ENCODE data around the gene IER5L.

- TF ChIP-seq ZNF830 (tag by site-specific recombination; IDR thresholded peaks at IDR 0.05; ENCODE audit: low read depth): no peak
- TF ChIP-seq, protein P1, sequence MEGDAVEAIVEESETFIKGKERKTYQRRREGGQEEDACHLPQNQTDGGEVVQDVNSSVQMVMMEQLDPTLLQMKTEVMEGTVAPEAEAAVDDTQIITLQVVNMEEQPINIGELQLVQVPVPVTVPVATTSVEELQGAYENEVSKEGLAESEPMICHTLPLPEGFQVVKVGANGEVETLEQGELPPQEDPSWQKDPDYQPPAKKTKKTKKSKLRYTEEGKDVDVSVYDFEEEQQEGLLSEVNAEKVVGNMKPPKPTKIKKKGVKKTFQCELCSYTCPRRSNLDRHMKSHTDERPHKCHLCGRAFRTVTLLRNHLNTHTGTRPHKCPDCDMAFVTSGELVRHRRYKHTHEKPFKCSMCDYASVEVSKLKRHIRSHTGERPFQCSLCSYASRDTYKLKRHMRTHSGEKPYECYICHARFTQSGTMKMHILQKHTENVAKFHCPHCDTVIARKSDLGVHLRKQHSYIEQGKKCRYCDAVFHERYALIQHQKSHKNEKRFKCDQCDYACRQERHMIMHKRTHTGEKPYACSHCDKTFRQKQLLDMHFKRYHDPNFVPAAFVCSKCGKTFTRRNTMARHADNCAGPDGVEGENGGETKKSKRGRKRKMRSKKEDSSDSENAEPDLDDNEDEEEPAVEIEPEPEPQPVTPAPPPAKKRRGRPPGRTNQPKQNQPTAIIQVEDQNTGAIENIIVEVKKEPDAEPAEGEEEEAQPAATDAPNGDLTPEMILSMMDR (tag by site-specific recombination; IDR thresholded peaks at IDR 0.05): no peak
Measured at GRCh38 chr9:129182625-129183494, 4.8 kb upstream of the IER5L start.
